GM12878 (cell line): ENCODE results near the gene RPL10. TPM values are rescaled to one million over a fixed set of nuclear protein-coding genes. Genes with fewer than 3 reads are reported as not detected.

Source experiments
- ATAC-seq: fragments of 200-7000 bp; cut with Tn5 transposase; 3 replicates; pipeline ENCODE4 v1.9.1; 2020; ENCODE audit warnings: mild to moderate bottlenecking, moderate library complexity
- BruUV-seq: library from RNA; stranded (reverse); fragments of 400-500 nt; replicated peaks from 2 replicates; lab custom pipeline; 2021; lab: Mats Ljungman, UMichigan
- CTCF ChIA-PET: fragments of 300-600 bp; sonication (Branson Sonifier 250); formaldehyde crosslinking; extraction: SDS; loops from one replicate; lab custom pipeline; 2021; ENCODE audit warnings: inconsistent platforms; lab: Yijun Ruan, JAX
- POLR2A ChIA-PET: fragments of 350-600 bp; formaldehyde crosslinking; extraction: SDS; loops from one replicate; lab custom pipeline; 2021; ENCODE audit warnings: inconsistent platforms; lab: Charles Lee
- RAD21 ChIA-PET: fragments of 300-600 bp; sonication (Branson Sonifier 250); formaldehyde crosslinking; loops from one replicate; lab custom pipeline; 2023; ENCODE audit warnings: antibody characterized with exemption; ENCODE audit not compliant: unreplicated experiment; lab: Charles Lee
- SMC1A ChIA-PET: fragments of 300-600 bp; sonication (Branson Sonifier 250); formaldehyde crosslinking; loops from one replicate; lab custom pipeline; 2023; ENCODE audit not compliant: unreplicated experiment, uncharacterized antibody; lab: Charles Lee
- DNase-seq: peaks from one replicate; pipeline ENCODE4 v3.0.0-alpha.2; 2011; ENCODE audit warnings: low read depth, low spot score
- FAIRE-seq: peaks from 3 replicates; lab custom pipeline; 2011; peaks lifted over from hg19 to GRCh38; lab: Jason Lieb, UNC
- H2AFZ ChIP-seq: 2 replicates; pipeline ENCODE4 v1.6.0; 2011; ENCODE audit warnings: low read depth, low read length, control low read depth; ENCODE audit not compliant: control insufficient read depth
- H3K27ac ChIP-seq: 2 replicates; pipeline ENCODE4 v1.5.1; 2011; ENCODE audit warnings: control low read depth; ENCODE audit not compliant: control insufficient read depth, insufficient read depth
- H3K27me3 ChIP-seq, 2 experiments: replicated peaks in 1 of 2; 2 replicates each; pipeline versions ENCODE4 v1.6.0 to v1.6.1; 2011; ENCODE audit warnings: low read length in 1 of 2; ENCODE audit not compliant: control insufficient read depth in 2 of 2, insufficient read depth in 2 of 2
- H3K36me3 ChIP-seq, 2 experiments: 2 replicates each; pipeline ENCODE4 v1.5.1; 2011; ENCODE audit warnings: low read length in 1 of 2; ENCODE audit not compliant: control insufficient read depth in 2 of 2, insufficient read depth in 2 of 2
- H3K4me1 ChIP-seq: 2 replicates; pipeline ENCODE4 v1.6.1; 2011; ENCODE audit warnings: mild to moderate bottlenecking, low read length, moderate library complexity, mixed read lengths; ENCODE audit not compliant: control insufficient read depth, insufficient read depth
- H3K4me2 ChIP-seq: 2 replicates; pipeline ENCODE4 v1.6.0; 2011; ENCODE audit warnings: control low read depth; ENCODE audit not compliant: control insufficient read depth, insufficient read depth
- H3K4me3 ChIP-seq: fragments of 200-600 bp; sonication (generic); 2 replicates; pipeline ENCODE4 v1.5.1; 2016
- H3K79me2 ChIP-seq: 2 replicates; pipeline ENCODE4 v1.6.0; 2011; ENCODE audit warnings: low read length; ENCODE audit not compliant: control insufficient read depth, insufficient read depth
- H3K9ac ChIP-seq: 2 replicates; pipeline ENCODE4 v1.8.0; 2011; ENCODE audit warnings: low read length, control low read depth, mixed read lengths; ENCODE audit not compliant: control insufficient read depth, insufficient read depth
- H3K9me3 ChIP-seq: replicated peaks from 3 replicates; pipeline ENCODE4 v1.5.1; 2011; ENCODE audit warnings: mild to moderate bottlenecking, low read length; ENCODE audit not compliant: control insufficient read depth, insufficient read depth
- H4K20me1 ChIP-seq: 2 replicates; pipeline ENCODE4 v1.6.0; 2011; ENCODE audit not compliant: control insufficient read depth, insufficient read depth
- BHLHE40 ChIP-seq, 2 experiments: fragments of 450-650 bp in 1 of 2; IDR thresholded peaks; 2 replicates each; pipeline ENCODE4 v1.6.1; 2011 to 2017; ENCODE audit warnings: low read depth in 2 of 2, borderline replicate concordance in 1 of 2, improper control_type of control experiment in 1 of 2, low read length in 1 of 2, mild to moderate bottlenecking in 1 of 2
- CBX5 ChIP-seq: sonication (generic); IDR thresholded peaks from 2 replicates; pipeline ENCODE4 v1.6.1; 2016; ENCODE audit warnings: low read depth, moderate library complexity, mild to moderate bottlenecking, inconsistent platforms
- HDGF ChIP-seq: fragments of 450-650 bp; IDR thresholded peaks from 2 replicates; pipeline ENCODE4 v1.6.1; 2016; ENCODE audit warnings: antibody characterized with exemption
- IKZF1 ChIP-seq: fragments of 450-650 bp; conservative IDR thresholded peaks from 2 replicates; pipeline ENCODE4 v1.6.1; 2017; ENCODE audit warnings: antibody characterized with exemption, mild to moderate bottlenecking
- MYC ChIP-seq: IDR thresholded peaks from 2 replicates; pipeline ENCODE4 v1.6.1; 2011; ENCODE audit warnings: mild to moderate bottlenecking, low read length, moderate library complexity, inconsistent platforms; ENCODE audit not compliant: insufficient read depth, insufficient replicate concordance, insufficient read length, severe bottlenecking
- NR2C2 ChIP-seq: IDR thresholded peaks from 2 replicates; pipeline ENCODE4 v1.6.1; 2011; ENCODE audit warnings: borderline replicate concordance, low read depth; ENCODE audit not compliant: control insufficient read depth, insufficient read length
- RBBP5 ChIP-seq: fragments of 200-600 bp; sonication (generic); conservative IDR thresholded peaks from 2 replicates; pipeline ENCODE4 v1.6.1; 2016
- SKIL ChIP-seq: fragments of 450-650 bp; IDR thresholded peaks from 2 replicates; pipeline ENCODE4 v1.6.1; 2017; ENCODE audit warnings: mild to moderate bottlenecking, low read depth, inconsistent platforms; ENCODE audit not compliant: poor library complexity, severe bottlenecking
- SPI1 ChIP-seq: IDR thresholded peaks from 2 replicates; pipeline ENCODE4 v1.6.1; 2011; ENCODE audit warnings: low read depth, mild to moderate bottlenecking, low read length, moderate library complexity, borderline replicate concordance; ENCODE audit not compliant: insufficient read depth
- SRF ChIP-seq, 2 experiments: IDR thresholded peaks; 2 replicates each; pipeline ENCODE4 v1.6.1; 2011; ENCODE audit warnings: low read depth in 2 of 2, low read length in 2 of 2, mild to moderate bottlenecking in 1 of 2, moderate library complexity in 1 of 2
- STAT1 ChIP-seq: fragments of 450-650 bp; conservative IDR thresholded peaks from 2 replicates; pipeline ENCODE4 v1.6.1; 2014; ENCODE audit warnings: antibody characterized with exemption, mild to moderate bottlenecking
- TCF3 ChIP-seq: IDR thresholded peaks from 2 replicates; pipeline ENCODE4 v1.6.1; 2012; ENCODE audit warnings: low read depth, mild to moderate bottlenecking, low read length, borderline replicate concordance; ENCODE audit not compliant: insufficient read depth
- TCF7 ChIP-seq: IDR thresholded peaks from 2 replicates; pipeline ENCODE4 v1.6.1; 2014; ENCODE audit warnings: antibody characterized with exemption, borderline replicate concordance
- ZNF217 ChIP-seq: fragments of 450-650 bp; IDR thresholded peaks from 2 replicates; pipeline ENCODE4 v1.6.1; 2017; ENCODE audit warnings: antibody characterized with exemption, mild to moderate bottlenecking
- WGBS: methylation state at CpG from one replicate; pipeline ENCODE4 v1.1.6; 2016; ENCODE audit warnings: low lambda C conversion rate; ENCODE audit not compliant: insufficient replicate concordance, insufficient coverage; ENCODE audit errors: missing lambda C conversion rate; 5-methylcytosine and 5-hydroxymethylcytosine counted together
- in situ Hi-C: fragments of 300-500 bp; cut with MboI; formaldehyde crosslinking; loops from 9 replicates; pipeline ENCODE4 v1.14.3; 2018; ENCODE audit warnings: mixed read lengths
- intact Hi-C: fragments of 100-400 bp; cut with micrococcal nuclease; formaldehyde crosslinking; loops from one replicate; pipeline ENCODE4 v1.14.2; 2022; ENCODE audit not compliant: unreplicated experiment
- polyA plus RNA-seq, 11 experiments: library from polyadenylated mRNA; depleted of rRNA in 4 of 11; unstranded in 6 of 11; stranded (reverse) in 5 of 11; fragments of >200 nt; fragmentation: Nextera tagmentation in 4 of 11; fragmentation: Illumina TruSeq in 1 of 11; extraction: Ambion mirVana in 4 of 11; extraction: Trizol in 1 of 11; gene quantifications; 1 replicate in 1 of 11; 2 replicates in 10 of 11; pipeline versions ENCODE4 v1.2.1 to v1.2.3, GENCODE V29; 2011 to 2016; ENCODE audit warnings: inconsistent platforms in 2 of 11, missing spikeins in 2 of 11, low read depth in 1 of 11
- total RNA-seq, 4 experiments: library from RNA; depleted of rRNA in 3 of 4; stranded (reverse); fragments of >200 nt in 3 of 4; fragmentation: Illumina TruSeq in 1 of 4; extraction: Trizol in 1 of 4; gene quantifications; 2 replicates each; pipeline versions ENCODE4 v1.2.1 to v1.2.3, GENCODE V29; 2013 to 2021

Gene RPL10
- total and polyA plus RNA-seq, 10 of the 15 experiments (the other 5 are each of a cell fraction or from before 2014, with no cell fraction given), result 1,938 to 7,222 (median 4,494) TPM

- Histone ChIP-seq H4K20me1 (no peaks in the 10 kb centered on the region), H3K4me1 (no peaks in the 10 kb centered on the region; the same call in 1 of the 2 replicates), H3K27me3 (no peaks in the 10 kb centered on the region), H3K27ac (no peak overlapping the region), H3K9me3 (no peaks in the 10 kb centered on the region; the same call in 2 of the 3 replicates), H3K4me3 (no peak overlapping the region), H2AFZ (no peak overlapping the region), H3K4me2 (no peak overlapping the region), H3K9ac (no peak overlapping the region), H3K79me2 (peaks cover 15% of the 10 kb centered on the region), H3K36me3 (no peaks in the 10 kb centered on the region; a peak in 1 of 4 replicates)
- ChIA-PET RAD21 (interaction anchor here (1.1 kb wide), 1 partner anchor 8 kb away, joined by 3 read pairs; no protein-coding TSS in a partner anchor), POLR2A (no interaction called here), CTCF (interaction anchor here (2.9 kb wide), 1 partner anchor 8 kb away, joined by 17 read pairs; the partner anchor contains the start of gene FLNA), SMC1A (interaction anchor here (2.6 kb wide), 1 partner anchor 8 kb away, joined by 10 read pairs; no protein-coding TSS in a partner anchor)
- FAIRE-seq (no peak), ATAC-seq (no peak), DNase-seq (no peak)
- BruUV-seq, result no TSS peak
- TF ChIP-seq NR2C2 (no peak), TCF7 (no peak), CBX5 (no peak), BHLHE40 (IDR thresholded peaks at IDR 0.05; ENCODE audit: borderline replicate concordance in 1 of 2, low read depth in 2 of 2, low read length in 1 of 2) (no peak), STAT1 (no peak), SKIL (no peak), TCF3 (no peak), IKZF1 (no peak), HDGF (no peak), MYC (no peak), RBBP5 (no peak), SRF (IDR thresholded peaks at IDR 0.05; ENCODE audit: low read depth in 2 of 2, low read length in 2 of 2) (no peak), ZNF217 (no peak), SPI1 (no peak)
- 44% methylated on average over 6 of the region's 6 CpGs for WGBS
- in situ Hi-C loops (no loop called here), intact Hi-C loops (no loop called here)
These were observed 16.9 kb upstream of the RPL10 start for GRCh38 chrX:154381271-154381670.
